HEK293T (cell line): ENCODE measurements around the gene MRC1.

Experiments used
- ARNT ChIP-seq: fragments of 450-650 bp; IDR thresholded peaks from 2 replicates; pipeline ENCODE4 v1.6.1; 2017; ENCODE audit warnings: mild to moderate bottlenecking
- BHLHE40 ChIP-seq: fragments of 450-650 bp; IDR thresholded peaks from 2 replicates; pipeline ENCODE4 v1.6.1; 2016; ENCODE audit warnings: mild to moderate bottlenecking, moderate library complexity, borderline replicate concordance
- CTBP1 ChIP-seq: fragments of 450-650 bp; IDR thresholded peaks from 2 replicates; pipeline ENCODE4 v1.6.1; 2016; ENCODE audit warnings: borderline replicate concordance
- ELF4 ChIP-seq: fragments of 450-650 bp; IDR thresholded peaks from 2 replicates; pipeline ENCODE4 v1.6.1; 2017; ENCODE audit warnings: antibody characterized with exemption
- FOXA1 ChIP-seq: fragments of 450-650 bp; IDR thresholded peaks from 2 replicates; pipeline ENCODE4 v1.6.1; 2016; ENCODE audit warnings: mild to moderate bottlenecking
- FOXK2 ChIP-seq: fragments of 450-650 bp; IDR thresholded peaks from 2 replicates; pipeline ENCODE4 v1.6.1; 2016; ENCODE audit warnings: mild to moderate bottlenecking
- FOXM1 ChIP-seq: fragments of 450-650 bp; IDR thresholded peaks from 2 replicates; pipeline ENCODE4 v1.6.1; 2017; ENCODE audit warnings: mild to moderate bottlenecking, borderline replicate concordance
- LEF1 ChIP-seq: fragments of 450-650 bp; IDR thresholded peaks from 2 replicates; pipeline ENCODE4 v1.6.1; 2017; ENCODE audit warnings: mild to moderate bottlenecking, borderline replicate concordance
- NFRKB ChIP-seq: fragments of 450-650 bp; IDR thresholded peaks from 2 replicates; pipeline ENCODE4 v1.6.1; 2016; ENCODE audit warnings: mild to moderate bottlenecking, moderate library complexity
- SP1 ChIP-seq: fragments of 450-650 bp; IDR thresholded peaks from 2 replicates; pipeline ENCODE4 v1.6.1; 2017
- SUZ12 ChIP-seq: fragments of 450-650 bp; IDR thresholded peaks from 2 replicates; pipeline ENCODE4 v1.6.1; 2016; ENCODE audit warnings: mild to moderate bottlenecking
- TARDBP ChIP-seq: fragments of 450-650 bp; IDR thresholded peaks from 2 replicates; pipeline ENCODE4 v1.6.1; 2016
- ZNF384 ChIP-seq: fragments of 450-650 bp; IDR thresholded peaks from 2 replicates; pipeline ENCODE4 v1.6.1; 2016

DNA sequence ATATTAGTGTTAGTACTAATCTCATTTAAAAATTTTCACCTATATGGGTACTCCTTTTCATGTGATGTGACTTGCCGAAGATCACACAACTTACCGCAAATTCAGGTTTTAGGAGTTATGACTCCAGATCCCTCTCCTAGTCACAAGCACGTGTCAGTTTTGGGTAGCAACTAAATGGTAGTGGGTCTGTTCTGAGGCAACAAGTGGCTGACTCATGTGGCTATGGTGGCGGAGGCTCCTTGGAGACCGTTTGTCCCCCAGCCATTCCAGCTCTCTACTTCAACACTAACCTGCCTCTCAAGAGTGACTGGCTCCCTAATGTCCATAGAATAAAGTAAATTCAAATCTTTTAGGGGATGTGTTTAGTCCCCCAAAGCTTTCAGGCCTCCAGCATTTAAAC, 39.5 kb downstream of the MRC1 start:
- TF ChIP-seq CTBP1 = no peak
- TF ChIP-seq FOXM1 = no peak
- no peak for TF ChIP-seq ARNT
- TF ChIP-seq FOXA1 = no peak
- no peak for TF ChIP-seq ZNF384
- TF ChIP-seq SUZ12 = no peak
- TF ChIP-seq FOXK2 = no peak
- TF ChIP-seq ELF4 = no peak
- no peak for TF ChIP-seq BHLHE40
- TF ChIP-seq LEF1 = no peak
- no peak for TF ChIP-seq NFRKB
- no peak for TF ChIP-seq TARDBP
- no peak for TF ChIP-seq SP1
